RWPE1 (cell line): ENCODE measurements around the gene LHFPL3.

Source experiments
- CTCF ChIA-PET: fragments of 350-600 bp; sonication (Branson Sonifier 250); formaldehyde crosslinking; extraction: SDS; loops from one replicate; lab custom pipeline; 2021; lab: Yijun Ruan, JAX
- POLR2A ChIA-PET: fragments of 400-600 bp; formaldehyde crosslinking; extraction: SDS; loops from one replicate; lab custom pipeline; 2020; ENCODE audit warnings: antibody characterized with exemption; ENCODE audit not compliant: low non-redundant PET; lab: Yijun Ruan, JAX
- DNase-seq: peaks from one replicate; pipeline ENCODE4 v3.0.0; 2012; ENCODE audit warnings: low spot score
- H3K27ac ChIP-seq: fragments of 450-650 bp; 2 replicates; pipeline ENCODE4 v1.5.1; 2017
- TF ChIP-seq, protein P1 (sequence below): fragments of 450-650 bp; conservative IDR thresholded peaks from 2 replicates; pipeline ENCODE4 v1.5.1; 2017; ENCODE audit warnings: low read depth, mild to moderate bottlenecking

Gene LHFPL3

DNA sequence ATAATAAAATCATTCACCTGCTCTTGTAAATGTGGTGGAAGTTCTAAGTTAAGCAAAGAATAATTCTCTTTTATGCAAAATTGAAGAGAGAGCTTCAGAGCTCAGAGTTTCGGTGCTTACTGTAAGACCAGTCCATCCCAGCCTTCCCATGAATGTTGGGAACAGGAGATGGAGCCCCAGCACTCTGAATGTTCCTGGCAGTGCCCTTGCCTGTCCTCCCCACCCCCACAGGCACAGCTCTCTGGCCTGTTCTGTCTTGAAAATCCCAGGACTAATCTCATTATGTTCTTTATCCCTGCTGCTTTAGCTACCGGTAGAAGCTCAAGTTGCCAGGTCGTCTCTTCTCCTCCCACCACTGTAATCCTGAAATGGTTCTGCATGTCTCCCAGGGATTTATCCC lies 29.1 kb upstream of the LHFPL3 start:
- no peak for DNase-seq
- H3K27ac ChIP-seq = no peak overlapping the region
- TF ChIP-seq, protein P1, sequence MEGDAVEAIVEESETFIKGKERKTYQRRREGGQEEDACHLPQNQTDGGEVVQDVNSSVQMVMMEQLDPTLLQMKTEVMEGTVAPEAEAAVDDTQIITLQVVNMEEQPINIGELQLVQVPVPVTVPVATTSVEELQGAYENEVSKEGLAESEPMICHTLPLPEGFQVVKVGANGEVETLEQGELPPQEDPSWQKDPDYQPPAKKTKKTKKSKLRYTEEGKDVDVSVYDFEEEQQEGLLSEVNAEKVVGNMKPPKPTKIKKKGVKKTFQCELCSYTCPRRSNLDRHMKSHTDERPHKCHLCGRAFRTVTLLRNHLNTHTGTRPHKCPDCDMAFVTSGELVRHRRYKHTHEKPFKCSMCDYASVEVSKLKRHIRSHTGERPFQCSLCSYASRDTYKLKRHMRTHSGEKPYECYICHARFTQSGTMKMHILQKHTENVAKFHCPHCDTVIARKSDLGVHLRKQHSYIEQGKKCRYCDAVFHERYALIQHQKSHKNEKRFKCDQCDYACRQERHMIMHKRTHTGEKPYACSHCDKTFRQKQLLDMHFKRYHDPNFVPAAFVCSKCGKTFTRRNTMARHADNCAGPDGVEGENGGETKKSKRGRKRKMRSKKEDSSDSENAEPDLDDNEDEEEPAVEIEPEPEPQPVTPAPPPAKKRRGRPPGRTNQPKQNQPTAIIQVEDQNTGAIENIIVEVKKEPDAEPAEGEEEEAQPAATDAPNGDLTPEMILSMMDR = no peak
- ChIA-PET CTCF (no interaction called here), POLR2A (no interaction called here)

DNA sequence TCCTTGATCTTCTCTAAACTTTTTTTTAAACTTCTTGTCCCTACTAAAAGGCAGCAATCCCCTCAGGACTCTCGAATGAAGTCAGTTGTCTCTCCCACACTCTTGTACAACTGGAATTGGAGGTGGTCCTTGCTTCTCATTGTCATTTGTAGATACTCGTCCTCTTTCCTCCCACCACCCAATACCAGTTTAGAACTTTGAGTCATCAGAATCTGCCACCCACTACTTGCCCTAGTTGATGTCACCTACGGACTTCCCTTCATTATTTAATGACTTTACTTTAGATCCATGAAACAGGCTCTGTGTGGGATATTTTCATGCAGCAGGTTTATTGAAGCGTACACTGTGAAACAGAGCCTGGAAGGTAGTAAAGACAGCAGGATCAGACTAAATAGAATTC lies 28.6 kb upstream of the LHFPL3 start:
- ChIA-PET POLR2A (no interaction called here), CTCF (no interaction called here)
- H3K27ac ChIP-seq = no peak overlapping the region
- no peak for DNase-seq
- TF ChIP-seq, protein P1 = no peak

DNA sequence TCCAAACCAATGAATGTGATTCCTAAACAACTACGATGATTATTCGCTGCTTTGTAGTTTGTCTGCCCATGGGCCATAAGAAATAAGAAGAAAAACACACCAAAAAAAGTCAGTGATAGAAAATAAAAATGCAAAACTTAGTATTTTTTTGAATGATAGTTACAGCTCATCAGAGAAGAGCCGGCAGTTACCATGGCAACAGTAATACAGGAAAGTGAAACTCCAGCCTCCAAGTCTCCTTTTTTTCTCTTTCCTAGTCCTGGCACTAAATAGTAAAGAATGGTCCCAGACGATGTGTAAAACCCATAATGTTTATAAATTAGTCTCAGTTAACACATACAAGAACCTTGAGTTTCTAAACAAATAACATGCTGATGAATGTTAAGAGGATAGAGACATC lies 21.6 kb upstream of the LHFPL3 start:
- DNase-seq = no peak
- TF ChIP-seq, protein P1 = no peak
- no peak overlapping the region for H3K27ac ChIP-seq
- CTCF ChIA-PET = no interaction called here
- POLR2A ChIA-PET = no interaction called here

DNA sequence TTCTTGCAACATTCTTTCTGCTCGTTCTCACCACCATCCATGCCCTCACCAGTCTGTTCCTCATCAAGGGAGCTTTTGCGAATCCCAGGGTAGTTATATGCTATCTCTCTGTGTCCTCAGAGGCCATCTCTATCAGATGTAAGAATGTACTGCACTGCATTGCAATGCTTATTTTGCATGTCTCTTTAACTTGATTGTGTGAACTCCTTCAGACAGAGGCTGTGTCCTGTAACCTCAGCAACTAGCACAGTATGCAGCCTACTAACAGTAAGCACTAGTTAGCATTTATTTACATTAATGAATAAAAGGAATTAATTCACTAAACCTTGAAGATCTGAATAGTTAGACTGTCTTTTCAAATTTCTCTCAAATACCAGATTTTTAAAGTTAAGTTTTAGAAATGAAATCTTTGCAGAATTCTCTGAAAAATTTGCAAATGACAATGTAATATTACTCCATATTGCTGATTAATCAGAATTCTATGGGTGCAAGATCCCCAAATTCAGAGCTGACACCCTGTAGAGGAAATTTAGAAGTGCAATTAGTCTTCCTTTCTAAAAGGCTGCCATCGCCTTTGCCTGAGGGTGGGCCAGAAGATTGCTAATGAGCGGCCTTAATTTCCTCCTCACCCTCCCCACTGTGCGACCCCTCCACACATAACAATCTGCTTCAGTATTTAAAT lies 10.3 kb upstream of the LHFPL3 start:
- POLR2A ChIA-PET = no interaction called here
- TF ChIP-seq, protein P1 = no peak
- DNase-seq = no peak
- H3K27ac ChIP-seq = no peak overlapping the region
- CTCF ChIA-PET = no interaction called here

DNA sequence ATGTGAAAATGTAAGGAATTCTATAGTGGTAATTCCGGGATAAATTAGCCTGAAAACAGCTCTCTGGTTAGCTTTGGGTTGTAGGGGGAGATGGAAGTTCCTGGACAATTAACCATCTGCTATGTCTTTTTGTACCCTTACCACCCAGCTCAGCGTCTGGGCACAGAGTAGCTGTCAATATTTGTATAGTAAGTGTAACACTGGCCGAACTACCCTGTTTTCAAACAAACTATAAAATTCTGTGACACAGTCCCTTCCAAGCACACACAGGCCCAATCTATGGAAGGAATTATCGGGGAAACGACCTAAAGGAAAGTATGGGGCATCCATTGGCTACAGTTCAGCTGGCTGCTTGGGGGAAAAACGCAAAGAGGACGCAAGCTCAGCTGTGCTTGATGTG lies 869 bp upstream of the LHFPL3 start:
- CTCF ChIA-PET = no interaction called here
- no peak overlapping the region for H3K27ac ChIP-seq
- DNase-seq = no peak
- TF ChIP-seq, protein P1 = no peak
- POLR2A ChIA-PET = no interaction called here

DNA sequence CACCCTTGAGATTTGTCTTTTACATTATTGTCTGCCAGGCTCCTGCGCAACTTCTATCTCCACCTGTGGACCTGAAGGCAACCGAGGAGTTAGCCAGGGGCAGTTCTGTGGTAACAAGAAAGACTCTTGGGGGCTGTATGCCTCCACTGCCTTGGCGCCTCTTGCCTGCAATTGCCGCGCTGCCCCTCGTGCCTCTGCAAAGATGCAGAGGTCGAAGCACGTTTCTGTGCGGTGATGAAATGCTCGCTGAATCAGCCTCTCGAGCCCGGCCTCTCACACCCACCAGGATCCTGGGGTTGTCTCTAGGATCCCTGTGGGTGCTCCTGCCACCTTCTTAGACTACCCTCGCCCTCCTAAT lies 486 bp upstream of the LHFPL3 start:
- no peak for DNase-seq
- TF ChIP-seq, protein P1 = no peak
- CTCF ChIA-PET = no interaction called here
- no peak overlapping the region for H3K27ac ChIP-seq
- POLR2A ChIA-PET = no interaction called here
